ENCODE results near the gene TMEM163.
"Not testable (repeated sequence)": the region's sequence is repeated elsewhere in the genome, so short reads cannot be mapped to it uniquely, and the experiment has no call there.

GRCh38 chr2:134476982-134477381, 241.8 kb downstream of the TMEM163 start:
- not testable (repeated sequence) for TF ChIP-seq CTCF (IDR thresholded peaks at IDR 0.05; ENCODE audit: low read length); EZH2 (IDR thresholded peaks at IDR 0.05; ENCODE audit: borderline replicate concordance, low read length)

Data from OCI-LY1 (cell line).